Stimulated activated CD8-positive, alpha-beta memory T cell treated with anti-CD3 and anti-CD28 coated beads, Interleukin-2, amount 100 ng/mL, for 1 hour (primary cell): ENCODE results near the gene NFIA.

Source experiments
- DNase-seq, 2 donors: peaks; one replicate each; pipeline ENCODE4 v3.0.0-alpha.2; 2020; ENCODE audit warnings: low read depth in 2 of 2

Gene NFIA

DNA sequence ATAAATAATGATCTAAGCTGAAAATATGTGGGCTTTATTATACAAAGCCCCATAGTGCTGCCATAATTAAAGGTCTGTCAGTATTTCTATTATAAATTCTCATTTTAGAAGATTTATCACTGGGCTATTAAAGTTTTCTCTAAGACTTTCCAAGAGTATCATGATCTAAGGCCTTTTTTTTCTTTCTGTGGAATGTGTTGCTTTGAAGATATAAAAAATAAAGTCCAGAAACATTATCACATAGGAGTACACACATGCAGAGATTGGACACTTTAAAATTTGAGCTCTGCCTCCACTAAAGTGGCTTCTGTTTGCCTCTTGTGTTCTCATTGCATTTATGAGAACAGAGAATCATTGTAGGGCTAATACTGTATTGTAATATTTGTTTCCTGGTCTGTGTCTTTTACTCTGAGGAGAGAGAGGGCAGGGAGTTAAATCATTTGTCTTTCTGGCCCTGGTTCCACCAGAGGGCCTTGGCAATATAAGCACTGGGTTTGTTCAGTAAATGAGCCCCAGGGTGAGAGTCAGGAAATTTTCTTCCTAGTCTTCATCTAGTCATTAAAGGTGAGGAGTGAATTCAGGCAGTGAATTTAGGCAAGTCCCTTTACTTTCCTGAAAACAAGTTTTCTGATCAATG is 70.2 kb downstream of the NFIA start:
- DNase-seq: no peak

DNA sequence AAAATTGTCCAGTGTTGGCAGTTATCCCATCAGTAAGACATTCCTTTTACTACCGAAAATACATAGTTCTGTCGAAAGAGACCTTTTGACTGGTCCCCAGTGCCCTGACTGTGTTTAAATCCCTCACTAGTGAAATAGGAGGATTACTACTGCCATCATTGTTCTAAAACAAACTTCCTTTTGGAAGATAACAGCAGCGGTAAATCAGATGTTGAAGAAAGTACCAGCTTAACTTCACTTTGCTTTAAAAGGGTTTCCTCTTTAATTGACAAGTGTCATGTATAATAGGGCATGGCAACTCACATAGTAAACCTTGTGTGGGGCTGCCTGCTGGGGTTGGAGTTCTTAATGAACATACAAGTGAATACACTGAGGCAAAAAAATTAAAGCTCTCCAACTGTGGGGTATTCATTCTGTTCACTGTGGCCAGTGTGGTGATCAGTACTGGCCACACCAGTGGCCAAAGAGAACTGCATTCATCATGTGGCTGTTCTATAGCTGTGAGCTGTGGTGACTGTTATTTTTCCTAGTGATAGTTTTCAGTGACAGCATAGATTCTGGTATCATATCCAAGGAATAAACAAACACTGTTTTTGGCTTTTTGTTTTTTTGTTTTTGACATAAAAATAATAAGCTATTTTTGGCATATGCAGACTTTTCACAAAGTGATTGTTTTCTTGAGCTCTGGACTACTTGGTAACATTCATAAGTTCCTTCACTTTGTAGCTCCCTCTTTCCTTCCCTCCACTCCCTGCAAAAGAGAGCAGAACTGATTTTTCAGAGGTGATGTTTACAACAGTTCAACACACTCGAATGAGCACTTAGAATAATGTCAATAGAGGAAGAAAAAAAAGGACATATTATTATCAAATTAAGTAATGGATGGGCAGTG is 74.5 kb downstream of the NFIA start:
- no peak for DNase-seq

DNA sequence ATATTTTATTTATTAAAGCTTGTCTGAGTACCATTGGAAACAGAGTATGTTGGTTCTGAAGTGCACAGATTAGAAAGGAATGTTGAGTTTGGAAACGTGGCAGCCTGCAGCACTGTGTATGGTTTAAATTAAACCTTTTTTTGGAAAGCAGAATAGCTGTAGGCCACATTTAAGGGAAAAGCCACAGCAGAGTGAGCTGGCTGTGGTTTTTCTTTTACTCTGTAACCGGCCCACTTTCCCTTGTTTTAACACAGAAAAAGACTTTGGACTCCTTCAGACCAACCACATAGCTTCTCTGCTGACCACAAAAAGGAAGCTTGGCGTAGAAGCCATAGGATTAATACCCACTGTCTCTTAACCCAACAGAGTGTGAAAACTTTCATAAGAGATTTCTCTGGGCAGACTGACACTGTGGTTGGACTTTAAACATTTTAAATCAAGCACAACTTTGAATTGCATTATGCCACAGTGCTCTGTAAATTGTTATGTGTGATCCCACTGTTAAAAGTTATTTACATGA is 75.2 kb downstream of the NFIA start:
- DNase-seq: no peak

DNA sequence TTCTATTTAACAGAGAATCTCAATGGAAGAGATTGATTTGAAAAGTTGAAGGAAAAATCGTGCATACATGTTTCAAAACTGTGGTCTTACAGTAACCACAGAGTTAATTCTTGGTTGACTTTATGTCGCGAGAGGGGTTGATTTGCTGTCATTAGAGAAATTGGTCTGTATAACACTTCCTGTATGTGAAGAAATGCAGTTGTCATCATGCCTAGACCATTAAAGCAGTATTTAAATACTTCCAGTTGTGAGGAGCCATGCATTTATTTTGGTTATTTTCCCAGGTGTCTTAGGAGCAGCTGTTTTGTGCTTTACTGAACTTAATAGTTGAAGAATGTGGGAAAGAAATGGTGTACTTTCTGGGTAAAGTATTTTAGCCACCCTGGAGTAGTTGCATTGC is 76.2 kb downstream of the NFIA start:
- DNase-seq: no peak

- no peak for DNase-seq
Measured at GRCh38 chr1:61160526-61160925, 78.2 kb downstream of the NFIA start.

DNA sequence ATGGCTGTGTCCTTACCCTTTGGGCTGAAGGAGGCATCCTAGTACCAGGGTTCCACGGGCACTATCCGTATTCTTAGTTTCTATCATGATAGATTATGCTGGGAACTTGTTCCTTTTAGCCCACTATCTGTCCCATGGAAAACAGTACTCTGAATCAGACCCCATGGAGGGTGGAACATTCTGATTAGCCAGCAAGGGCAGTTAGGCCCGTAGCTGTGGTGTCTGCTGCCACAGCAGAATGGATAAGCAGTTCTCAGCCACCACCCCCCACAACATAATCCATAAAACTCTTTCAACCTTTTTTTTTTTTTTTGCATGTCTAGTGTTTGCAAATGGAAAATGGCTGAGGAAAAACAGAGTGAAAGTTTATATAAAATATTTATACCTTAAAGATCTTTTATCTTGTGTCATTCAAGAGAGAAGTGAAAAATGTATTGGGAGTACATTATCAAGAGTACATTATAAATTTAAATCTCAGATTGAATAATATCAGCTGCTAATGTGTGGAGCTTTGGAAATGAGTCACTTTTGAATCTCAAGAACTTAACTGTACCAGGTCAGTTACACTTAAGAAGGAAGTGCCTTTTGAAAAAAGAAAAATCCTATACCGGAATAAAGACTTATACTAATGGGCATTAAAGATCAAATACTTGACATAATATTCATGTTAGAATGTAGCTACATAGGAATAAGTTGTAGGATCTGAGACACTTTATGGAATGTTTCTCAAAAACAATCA is 80.3 kb downstream of the NFIA start:
- no peak for DNase-seq

DNA sequence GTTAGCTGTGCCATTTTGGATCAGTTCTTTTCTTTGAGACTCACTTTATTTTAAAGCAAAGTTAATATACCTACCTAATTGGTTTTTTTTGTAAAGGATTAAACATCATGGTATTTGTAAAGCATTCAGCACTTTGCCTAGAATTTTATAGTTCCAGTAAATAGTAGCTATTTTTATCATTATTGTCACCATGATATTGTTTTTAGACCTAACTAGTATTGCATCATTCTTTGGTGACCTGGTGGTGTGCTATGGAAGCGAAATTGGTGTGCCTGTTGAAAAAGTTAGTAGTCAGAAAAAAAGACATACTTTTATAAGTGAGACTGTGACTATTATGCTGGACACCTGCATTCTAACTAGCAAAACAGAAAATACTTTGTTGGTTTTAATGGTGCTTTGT is 81.0 kb downstream of the NFIA start:
- no peak for DNase-seq

- DNase-seq: no peak
Measured at GRCh38 chr1:61165402-61165801, 83.0 kb downstream of the NFIA start.

- DNase-seq: no peak
Measured at GRCh38 chr1:61167309-61167708, 84.9 kb downstream of the NFIA start.

GRCh38 chr1:61169045-61169444 is 86.7 kb downstream of the NFIA start:
- no peak for DNase-seq

DNA sequence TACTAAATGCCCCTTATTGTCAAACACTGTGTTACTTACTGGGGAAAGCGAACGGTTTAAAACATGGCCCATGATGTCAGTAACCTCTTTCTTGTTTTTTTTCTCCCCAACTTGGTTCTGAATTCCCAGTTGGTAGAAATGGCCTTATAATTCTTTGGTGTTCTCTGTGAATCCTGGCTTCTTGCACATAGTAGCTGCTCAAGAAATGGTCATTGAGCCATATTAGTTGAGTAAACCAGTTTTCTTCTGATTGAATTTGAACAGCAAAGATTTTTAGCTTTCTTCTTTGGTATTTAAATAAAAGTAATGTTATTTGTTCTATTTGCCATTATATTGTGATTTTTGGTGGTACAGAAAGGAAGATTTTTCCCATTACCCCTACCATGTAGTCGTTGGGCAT is 87.3 kb downstream of the NFIA start:
- DNase-seq: no peak

DNA sequence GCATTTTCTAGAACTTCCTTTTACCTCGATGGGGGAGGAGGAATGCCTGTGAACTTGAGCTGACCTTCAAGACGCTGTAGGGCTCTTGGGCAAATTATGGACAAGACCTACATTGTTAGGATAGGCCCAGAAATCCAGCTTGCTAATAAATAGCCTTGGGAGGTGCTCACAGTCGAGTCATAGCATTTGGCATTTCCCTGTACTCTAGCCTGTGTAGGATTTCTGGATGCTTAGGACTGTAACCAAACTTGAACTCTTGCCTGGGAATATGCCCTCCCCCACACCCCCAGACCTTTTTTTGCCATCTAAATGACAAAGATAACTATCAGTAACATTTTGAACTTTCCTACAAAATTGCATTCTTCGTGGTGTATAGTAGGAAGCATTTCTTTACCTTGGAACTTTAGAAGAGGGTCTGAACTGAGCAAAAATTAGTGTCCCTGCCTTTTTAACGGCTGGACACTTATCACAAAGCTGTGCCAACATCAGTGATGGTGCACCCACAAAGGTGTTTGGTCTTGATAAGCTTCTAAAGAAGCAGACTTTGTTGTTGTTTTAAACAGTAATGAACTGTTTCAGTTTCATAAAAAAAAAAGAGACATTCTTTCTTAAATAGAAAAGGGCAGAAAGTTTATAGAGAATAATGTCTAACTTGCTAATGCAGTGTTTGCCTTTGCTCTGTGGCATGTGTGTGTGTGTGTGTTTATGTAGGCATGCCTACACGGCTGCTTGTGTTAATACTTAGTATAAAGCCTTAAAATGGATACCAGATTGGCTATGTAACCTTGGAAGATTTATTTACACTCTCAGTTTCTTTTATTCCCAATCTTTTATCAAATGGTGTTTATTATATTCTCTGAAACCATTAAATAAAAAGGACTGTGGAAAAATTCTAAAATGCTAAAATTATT is 88.2 kb downstream of the NFIA start:
- DNase-seq: no peak

DNA sequence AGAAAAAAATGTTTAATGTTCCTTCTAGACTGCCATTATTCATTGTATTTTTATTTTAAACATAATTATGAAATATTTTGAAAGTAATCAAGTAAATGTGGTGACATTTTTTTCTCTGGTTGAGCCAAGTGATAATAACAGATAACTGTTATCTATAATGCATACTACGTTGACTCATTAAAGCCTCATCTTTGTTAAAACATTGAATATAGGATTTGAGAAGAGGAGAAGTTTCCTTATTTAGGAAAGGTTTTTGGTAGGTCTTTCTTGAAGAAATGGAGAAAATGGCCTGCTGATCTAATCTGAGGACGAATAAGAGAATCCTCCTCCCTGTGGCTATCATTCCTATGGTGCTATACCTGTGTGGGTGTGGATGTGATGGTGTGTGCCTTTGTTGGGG is 89.0 kb downstream of the NFIA start:
- DNase-seq: no peak

GRCh38 chr1:61171974-61172373 is 89.6 kb downstream of the NFIA start:
- no peak for DNase-seq

GRCh38 chr1:61173118-61173517 is 90.8 kb downstream of the NFIA start:
- DNase-seq: no peak

- DNase-seq: no peak
Measured at GRCh38 chr1:61174060-61174795, 91.9 kb downstream of the NFIA start.

DNA sequence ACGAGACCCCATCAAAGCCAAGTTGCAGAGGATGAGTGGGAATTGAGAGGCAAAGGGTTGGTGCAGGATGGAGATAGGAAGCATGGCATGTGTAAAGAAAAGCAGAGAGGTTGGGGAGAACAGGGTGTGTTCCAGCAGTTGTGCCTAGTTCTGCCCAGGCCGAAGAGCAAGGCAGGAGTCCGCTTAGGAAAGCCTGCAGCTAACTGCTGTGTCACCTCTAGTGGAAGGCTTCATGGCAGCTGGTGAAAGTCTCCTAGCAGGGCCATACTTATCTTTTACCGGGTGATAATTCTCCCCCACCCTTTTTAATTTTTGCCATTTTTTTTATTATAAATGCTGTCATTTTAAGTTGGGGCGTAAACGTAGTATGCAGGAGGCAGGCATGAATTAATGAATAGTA is 93.6 kb downstream of the NFIA start:
- DNase-seq: no peak

DNA sequence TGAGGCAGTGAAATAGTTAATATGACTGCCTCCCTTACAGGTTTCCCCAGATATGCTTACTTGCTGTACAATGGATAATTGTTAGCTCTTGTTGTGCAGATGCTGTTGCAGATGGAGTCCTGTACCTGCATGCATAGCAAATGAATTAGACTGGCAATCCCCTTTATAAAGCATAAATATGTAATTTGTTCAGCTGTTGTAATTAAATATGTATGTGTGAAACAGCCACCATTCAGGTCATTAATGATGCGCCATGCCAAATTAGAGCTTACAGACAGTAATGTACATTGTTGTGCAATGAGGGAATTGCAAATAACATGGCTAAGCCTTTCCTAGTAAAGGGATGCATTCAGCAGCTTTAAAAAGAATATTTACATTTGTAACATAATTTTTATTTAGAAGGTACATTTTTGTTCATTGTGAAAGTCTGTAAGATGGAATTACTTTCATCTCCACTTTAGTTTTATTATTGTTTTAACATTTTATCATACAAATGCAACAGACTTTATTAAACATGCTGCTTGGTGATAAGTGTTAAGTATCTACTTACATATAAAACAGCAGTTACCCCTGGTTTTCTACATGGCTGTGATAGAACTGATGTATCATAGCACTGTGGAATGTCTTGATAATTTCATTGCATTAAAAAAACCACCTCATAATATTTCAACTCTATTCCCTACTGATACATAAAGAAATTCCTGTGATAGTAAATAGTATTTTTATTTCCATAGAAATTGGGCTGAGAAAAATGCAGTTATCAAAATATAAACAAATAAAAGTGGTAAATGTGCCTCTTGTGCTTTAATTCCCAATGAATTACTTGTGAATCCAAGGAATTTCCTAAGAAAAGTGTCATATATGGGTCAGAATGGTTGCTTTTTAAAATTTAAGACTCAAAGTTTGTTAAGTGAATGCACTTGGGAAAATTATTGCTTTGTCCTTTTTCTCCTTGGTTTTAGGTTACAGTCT is 99.0 kb downstream of the NFIA start:
- DNase-seq: no peak

DNA sequence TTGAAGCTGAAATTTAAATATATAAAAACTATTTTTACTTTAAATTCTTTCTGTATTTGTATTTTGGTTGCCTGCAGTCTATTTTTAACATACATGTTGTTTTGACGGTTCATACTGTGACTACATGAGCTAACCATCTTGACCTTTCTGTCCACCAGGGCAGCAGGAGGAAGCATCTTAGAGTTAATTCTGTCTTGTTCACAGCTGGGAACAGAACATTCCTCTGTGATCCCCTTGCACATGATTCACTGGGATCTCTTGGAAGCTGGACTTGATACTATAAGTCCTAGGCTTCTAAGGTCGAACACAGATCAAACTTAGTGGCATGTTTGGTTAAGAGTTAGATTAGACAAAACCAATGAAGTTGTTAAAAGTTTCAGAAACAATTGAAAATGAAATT is 99.7 kb downstream of the NFIA start:
- DNase-seq: no peak

DNA sequence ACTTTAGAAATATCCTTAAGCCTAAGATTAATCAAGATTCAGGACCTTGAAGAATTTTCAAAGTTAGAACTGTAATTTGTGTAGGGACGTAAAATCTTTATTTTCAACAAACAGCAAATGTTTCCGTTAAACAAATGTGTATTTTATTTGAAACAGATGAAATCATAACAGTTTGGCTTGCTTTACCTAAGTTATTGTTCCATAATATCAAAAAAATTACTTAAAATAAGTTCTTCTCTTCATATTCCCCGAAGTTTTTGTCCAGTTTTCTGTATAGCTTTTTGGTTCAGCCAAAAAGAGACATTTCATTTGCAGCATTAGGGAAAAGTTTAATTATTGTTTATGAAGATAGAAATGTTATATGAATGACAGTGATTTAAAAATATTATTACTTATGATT is 100.1 kb downstream of the NFIA start:
- DNase-seq: no peak
